ENCODE results near the gene PDHA2.

Gene PDHA2

GRCh38 chr4:95833711-95834194 is 6.1 kb upstream of the PDHA2 start:
- in situ Hi-C loops (cut with MboI; ENCODE audit: low pct_unique_long_range_greater_than_20kb, low sequenced_read_pairs, unreplicated experiment) = no loop called here
- no peak for DNase-seq (ENCODE audit: low spot score)
- TF ChIP-seq CTCF (IDR thresholded peaks at IDR 0.05; ENCODE audit: extremely low read depth, insufficient read depth, missing control alignments) = no peak

- DNase-seq (ENCODE audit: low spot score) = peak; percentile 14
- in situ Hi-C loops (cut with MboI; ENCODE audit: low pct_unique_long_range_greater_than_20kb, low sequenced_read_pairs, unreplicated experiment) = no loop called here
- peak; percentile 26 for TF ChIP-seq CTCF (IDR thresholded peaks at IDR 0.05; ENCODE audit: extremely low read depth, insufficient read depth, missing control alignments)
Measured at GRCh38 chr4:95835672-95836071, 4.2 kb upstream of the PDHA2 start.

- in situ Hi-C loops (cut with MboI; ENCODE audit: low pct_unique_long_range_greater_than_20kb, low sequenced_read_pairs, unreplicated experiment) = no loop called here
- TF ChIP-seq CTCF (IDR thresholded peaks at IDR 0.05; ENCODE audit: extremely low read depth, insufficient read depth, missing control alignments) = no peak
- DNase-seq (ENCODE audit: low spot score) = no peak
Measured at GRCh38 chr4:95838192-95838591, 1.7 kb upstream of the PDHA2 start.

GRCh38 chr4:95847908-95848460 is 8.1 kb downstream of the PDHA2 start:
- in situ Hi-C loops (cut with MboI; ENCODE audit: low pct_unique_long_range_greater_than_20kb, low sequenced_read_pairs, unreplicated experiment) = no loop called here
- DNase-seq (ENCODE audit: low spot score) = no peak
- no peak for TF ChIP-seq CTCF (IDR thresholded peaks at IDR 0.05; ENCODE audit: extremely low read depth, insufficient read depth, missing control alignments)

- in situ Hi-C loops (cut with MboI; ENCODE audit: low pct_unique_long_range_greater_than_20kb, low sequenced_read_pairs, unreplicated experiment) = no loop called here
- DNase-seq (ENCODE audit: low spot score) = no peak
- TF ChIP-seq CTCF (IDR thresholded peaks at IDR 0.05; ENCODE audit: extremely low read depth, insufficient read depth, missing control alignments) = no peak
Measured at GRCh38 chr4:95850161-95850560, 10.3 kb downstream of the PDHA2 start.

- no peak for DNase-seq (ENCODE audit: low spot score)
- TF ChIP-seq CTCF (IDR thresholded peaks at IDR 0.05; ENCODE audit: extremely low read depth, insufficient read depth, missing control alignments) = no peak
- in situ Hi-C loops (cut with MboI; ENCODE audit: low pct_unique_long_range_greater_than_20kb, low sequenced_read_pairs, unreplicated experiment) = no loop called here
Measured at GRCh38 chr4:95857761-95858160, 17.9 kb downstream of the PDHA2 start.

Data from GM13977 (cell line).